HG02870 (cell line): Measurements from ENCODE around the gene ARFIP2.

ENCODE experiments used
- ATAC-seq: cut with Tn5 transposase; IDR thresholded peaks from one replicate; pipeline ENCODE4 v1.9.1; 2021; ENCODE audit warnings: mild to moderate bottlenecking, moderate library complexity; ENCODE audit not compliant: unreplicated experiment

The ARFIP2 gene

GRCh38 chr11:6448574-6448973 lies 32.6 kb downstream of the ARFIP2 start:
- ATAC-seq: no peak

GRCh38 chr11:6443269-6444003 lies 37.7 kb downstream of the ARFIP2 start:
- ATAC-seq: peak; percentile 80

- ATAC-seq: no peak
These were observed 38.7 kb downstream of the ARFIP2 start for GRCh38 chr11:6442441-6442840.

- ATAC-seq: no peak
These were observed 40.2 kb downstream of the ARFIP2 start, which contains the start of gene HPX for GRCh38 chr11:6440906-6441358. Gene HPX (minus strand): TSS chr11:6440987. CDS start chr11:6440963, 24 bp downstream.

GRCh38 chr11:6438979-6439571 lies 42.1 kb downstream of the ARFIP2 start:
- ATAC-seq: no peak

- no peak for ATAC-seq
These were observed 43.1 kb downstream of the ARFIP2 start for GRCh38 chr11:6437993-6438392.

GRCh38 chr11:6437423-6437822 lies 43.7 kb downstream of the ARFIP2 start:
- no peak for ATAC-seq

GRCh38 chr11:6433998-6434660 lies 47.0 kb downstream of the ARFIP2 start:
- ATAC-seq: no peak

GRCh38 chr11:6431861-6432260 lies 49.3 kb downstream of the ARFIP2 start:
- ATAC-seq: no peak

- no peak for ATAC-seq
These were observed 53.6 kb downstream of the ARFIP2 start for GRCh38 chr11:6427516-6427915.
